Body of pancreas (tissue), 4 donors: ENCODE results near the gene TTC7B. TPM values are rescaled to one million over a fixed set of nuclear protein-coding genes. Genes with fewer than 3 reads are reported as not detected.
A peak's percentile ranks its signal among the peaks of the same experiment; 100 is the strongest.

Experiments used
- ATAC-seq: fragments of 150-250 bp; one replicate; pipeline ENCODE4 v1.9.1; 2016
- DNase-seq, 4 donors: peaks; one replicate each; pipeline ENCODE4 v3.0.0-alpha.2; 2019
- H3K27ac ChIP-seq, 4 donors: fragments of 200-600 bp; sonication (generic); 1 replicate in 3 of 4; 2 replicates in 1 of 4; pipeline versions ENCODE4 v1.5.1 to v1.6.1; 2016 to 2019; ENCODE audit warnings: mild to moderate bottlenecking in 1 of 4, mixed read lengths in 1 of 4, moderate library complexity in 1 of 4
- H3K27me3 ChIP-seq, 2 donors: fragments of 200-600 bp; sonication (generic); one replicate each; pipeline ENCODE4 v1.6.0; 2016; ENCODE audit warnings: mild to moderate bottlenecking in 1 of 2
- H3K36me3 ChIP-seq, 2 donors: fragments of 200-600 bp; sonication (generic); replicated peaks in 1 of 2; 2 replicates each; pipeline ENCODE4 v1.5.1; 2016; ENCODE audit warnings: low read depth in 2 of 2; ENCODE audit not compliant: insufficient read depth in 1 of 2
- H3K4me1 ChIP-seq: fragments of 200-600 bp; sonication (generic); one replicate; pipeline ENCODE4 v1.6.0; 2016
- H3K4me3 ChIP-seq, 2 donors: fragments of 200-600 bp; sonication (generic); 1 replicate in 1 of 2; 2 replicates in 1 of 2; pipeline ENCODE4 v1.5.1; 2016 to 2019
- H3K9me3 ChIP-seq, 3 donors: fragments of 200-600 bp; sonication (generic); 1 replicate in 2 of 3; 2 replicates in 1 of 3; pipeline ENCODE4 v1.5.1; 2016
- CTCF ChIP-seq, 7 experiments: fragments of 450-650 bp in 4 of 7; fragments of 200-600 bp in 3 of 7; sonication (generic) in 3 of 7; IDR thresholded peaks; one replicate each; pipeline ENCODE4 v1.5.1; 2016 to 2019; ENCODE audit warnings: antibody characterized with exemption in 7 of 7
- POLR2A ChIP-seq, 3 donors: fragments of 450-650 bp; IDR thresholded peaks; one replicate each; pipeline ENCODE4 v1.6.1; 2016; ENCODE audit warnings: antibody characterized with exemption in 3 of 3, mild to moderate bottlenecking in 2 of 3
- WGBS, 2 donors: methylation state at CpG; one replicate each; pipeline ENCODE4 v1.1.5; 2017; 5-methylcytosine and 5-hydroxymethylcytosine counted together
- intact Hi-C: fragments of 100-400 bp; cut with DNase I; formaldehyde crosslinking; loops from one replicate; pipeline ENCODE4 v1.15.1; 2023
- total RNA-seq, 2 donors: library from RNA; depleted of rRNA; stranded (reverse); fragments of >200 nt; gene quantifications; one replicate each; pipeline ENCODE4 v1.1.0, GENCODE V29; 2016

The TTC7B gene
- total RNA-seq, 2 donors from 2014 or later, result 15.3 to 44.2 TPM

- no peaks in the 10 kb centered on the region for H3K9me3 ChIP-seq
- WGBS, 2 donors, result 47 to 65% methylated on average over 7 of the region's 7 CpGs
- H3K36me3 ChIP-seq, result no peaks in the 10 kb centered on the region
- DNase-seq (peak; percentile 17 to 40 (median 36)), ATAC-seq (no peak)
- H3K4me1 ChIP-seq, result peaks cover 7% of the 10 kb centered on the region
- peak overlapping the region in 1 of 4 donors; percentile 7 for H3K27ac ChIP-seq
- TF ChIP-seq CTCF (IDR thresholded peaks at IDR 0.05), result no peak
- TF ChIP-seq POLR2A (IDR thresholded peaks at IDR 0.05), result no peak
- intact Hi-C loops, result no loop called here
- H3K27me3 ChIP-seq, result no peaks in the 10 kb centered on the region
- no peak overlapping the region for H3K4me3 ChIP-seq
These were observed 117.8 kb downstream of the TTC7B start for GRCh38 chr14:90698379-90698869.

DNA sequence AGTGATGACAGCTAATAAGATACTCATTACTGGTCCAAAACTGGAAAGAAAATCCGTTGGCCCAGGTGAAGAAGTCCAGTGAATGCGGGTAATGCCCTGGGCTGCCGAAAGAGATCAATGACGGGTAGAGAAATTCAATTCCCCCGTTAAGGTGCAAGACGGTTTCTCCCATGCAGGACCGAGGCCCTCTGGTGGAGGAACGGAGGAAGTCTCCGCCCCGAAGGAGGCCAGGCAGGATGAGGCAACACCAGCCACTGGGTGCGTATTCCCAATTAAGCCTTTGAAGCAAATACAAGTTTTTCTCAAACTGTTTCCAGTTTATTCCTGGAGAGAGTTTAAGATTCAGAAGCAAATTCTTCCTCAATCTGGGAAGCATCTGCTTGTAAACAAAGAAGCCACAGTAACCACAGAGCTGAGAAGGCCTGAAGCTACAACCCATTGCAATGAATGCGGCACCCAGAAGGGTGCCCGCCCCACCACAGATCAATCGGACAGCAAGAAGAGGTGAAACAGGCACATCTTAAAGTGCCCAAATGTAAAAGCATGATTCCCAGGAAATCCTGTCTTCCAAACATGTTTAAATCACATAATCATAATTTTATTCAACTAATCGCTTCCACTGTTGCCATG is 118.5 kb downstream of the TTC7B start:
- Histone ChIP-seq H3K4me3 (no peak overlapping the region), H3K27me3 (no peaks in the 10 kb centered on the region), H3K27ac (no peak overlapping the region), H3K4me1 (peaks cover 7% of the 10 kb centered on the region), H3K36me3 (no peaks in the 10 kb centered on the region), H3K9me3 (no peaks in the 10 kb centered on the region)
- TF ChIP-seq CTCF (IDR thresholded peaks at IDR 0.05) (peak; percentile 81 to 95 (median 90)), POLR2A (IDR thresholded peaks at IDR 0.05) (no peak)
- peak; percentile 93 for ATAC-seq
- WGBS, 2 donors, result 23 to 26% methylated on average over 15 of the region's 15 CpGs
- DNase-seq, result peak; percentile 79 to 81 (median 80)
- intact Hi-C loops, result no loop called here

GRCh38 chr14:90697132-90697531 is 119.1 kb downstream of the TTC7B start:
- H3K36me3 ChIP-seq, result no peaks in the 10 kb centered on the region
- intact Hi-C loops, result no loop called here
- ATAC-seq (no peak), DNase-seq (no peak)
- no peak overlapping the region for H3K4me3 ChIP-seq
- H3K27me3 ChIP-seq, result no peaks in the 10 kb centered on the region
- WGBS, 2 donors, result 60 to 62% methylated on average over 2 of the region's 2 CpGs
- H3K27ac ChIP-seq, result no peak overlapping the region
- H3K9me3 ChIP-seq, result no peaks in the 10 kb centered on the region
- peaks cover 7% of the 10 kb centered on the region for H3K4me1 ChIP-seq
- TF ChIP-seq POLR2A (IDR thresholded peaks at IDR 0.05) (no peak), CTCF (IDR thresholded peaks at IDR 0.05) (no peak)

GRCh38 chr14:90696720-90697119 is 119.5 kb downstream of the TTC7B start:
- intact Hi-C loops, result no loop called here
- no peak for ATAC-seq
- no peak overlapping the region for H3K27ac ChIP-seq

More at GRCh38 chr14:90696720-90697119, 119.5 kb downstream of the TTC7B start:
- no peak for DNase-seq
- no peaks in the 10 kb centered on the region for H3K9me3 ChIP-seq
- H3K4me3 ChIP-seq, result no peak overlapping the region
- 76 to 79% methylated on average over 4 of the region's 4 CpGs for WGBS, 2 donors
- no peak for TF ChIP-seq CTCF (IDR thresholded peaks at IDR 0.05)
- no peak for TF ChIP-seq POLR2A (IDR thresholded peaks at IDR 0.05)
- no peaks in the 10 kb centered on the region for H3K27me3 ChIP-seq
- peaks cover 7% of the 10 kb centered on the region for H3K4me1 ChIP-seq
- H3K36me3 ChIP-seq, result no peaks in the 10 kb centered on the region
